GM23248 (cell line): ENCODE data around the gene PCDHGB5. TPM values are rescaled to one million over a fixed set of nuclear protein-coding genes. Genes with fewer than 3 reads are reported as not detected.
A peak's percentile ranks its signal among the peaks of the same experiment; 100 is the strongest.
"Not testable (repeated sequence)": the region's sequence is repeated elsewhere in the genome, so short reads cannot be mapped to it uniquely, and the experiment has no call there.

Experiments used
- DNase-seq: peaks from one replicate; pipeline ENCODE4 v3.0.0-alpha.2; 2015
- H2AFZ ChIP-seq: fragments of 200-600 bp; sonication (generic); 2 replicates; pipeline ENCODE4 v1.6.1; 2016; ENCODE audit warnings: antibody characterized with exemption
- H3F3A ChIP-seq: fragments of 200-600 bp; sonication (generic); 2 replicates; pipeline ENCODE4 v1.6.1; 2016; ENCODE audit warnings: mild to moderate bottlenecking, antibody characterized with exemption, mixed run types; ENCODE audit not compliant: insufficient read depth
- H3K27ac ChIP-seq: fragments of 200-600 bp; sonication (generic); 2 replicates; pipeline ENCODE4 v1.5.1; 2016; ENCODE audit warnings: mild to moderate bottlenecking
- H3K27me3 ChIP-seq: fragments of 200-600 bp; sonication (generic); replicated peaks from 2 replicates; pipeline ENCODE4 v1.6.1; 2016; ENCODE audit warnings: mild to moderate bottlenecking; ENCODE audit not compliant: insufficient read depth
- H3K36me3 ChIP-seq: fragments of 200-600 bp; sonication (generic); 2 replicates; pipeline ENCODE4 v1.6.1; 2016; ENCODE audit warnings: low read depth, mild to moderate bottlenecking
- H3K4me1 ChIP-seq: fragments of 200-600 bp; sonication (generic); 2 replicates; pipeline ENCODE4 v1.6.1; 2016; ENCODE audit warnings: mild to moderate bottlenecking; ENCODE audit not compliant: insufficient read depth
- H3K4me2 ChIP-seq: fragments of 200-600 bp; sonication (generic); one replicate; pipeline ENCODE4 v1.6.1; 2016; ENCODE audit warnings: mild to moderate bottlenecking; ENCODE audit not compliant: unreplicated experiment
- H3K4me3 ChIP-seq: fragments of 200-600 bp; sonication (generic); 2 replicates; pipeline ENCODE4 v1.5.1; 2016; ENCODE audit warnings: mild to moderate bottlenecking
- H3K79me2 ChIP-seq: fragments of 200-600 bp; sonication (generic); 2 replicates; pipeline ENCODE4 v1.6.1; 2016; ENCODE audit warnings: mild to moderate bottlenecking; ENCODE audit not compliant: insufficient read depth
- H3K9ac ChIP-seq: fragments of 200-600 bp; sonication (generic); 2 replicates; pipeline ENCODE4 v1.6.1; 2016; ENCODE audit warnings: mild to moderate bottlenecking
- H3K9me2 ChIP-seq: fragments of 200-600 bp; sonication (generic); 2 replicates; pipeline ENCODE4 v1.6.1; 2016; ENCODE audit warnings: mixed run types, mild to moderate bottlenecking, moderate library complexity; ENCODE audit not compliant: insufficient read depth
- H3K9me3 ChIP-seq: fragments of 200-600 bp; sonication (generic); one replicate; pipeline ENCODE4 v1.6.1; 2017; ENCODE audit warnings: low read depth
- H4K20me1 ChIP-seq: fragments of 200-600 bp; sonication (generic); 2 replicates; pipeline ENCODE4 v1.6.0; 2016; ENCODE audit not compliant: insufficient read depth
- EZH2 ChIP-seq: fragments of 200-600 bp; sonication (generic); IDR thresholded peaks from 2 replicates; pipeline ENCODE4 v1.6.1; 2018; ENCODE audit warnings: antibody characterized with exemption, mild to moderate bottlenecking; ENCODE audit not compliant: insufficient read depth, poor library complexity, severe bottlenecking
- EZH2phosphoT487 ChIP-seq: fragments of 200-600 bp; sonication (generic); IDR thresholded peaks from 2 replicates; pipeline ENCODE4 v1.6.1; 2018; ENCODE audit warnings: antibody characterized with exemption, moderate library complexity, mild to moderate bottlenecking, low read depth; ENCODE audit not compliant: insufficient read depth
- WGBS, 2 experiments: methylation state at CpG; one replicate each; pipeline ENCODE4 v1.1.6; 2015 to 2017; ENCODE audit warnings: low lambda C conversion rate in 2 of 2, low coverage in 1 of 2; ENCODE audit errors: missing lambda C conversion rate in 2 of 2; 5-methylcytosine and 5-hydroxymethylcytosine counted together
- in situ Hi-C: fragments of 300-500 bp; cut with MboI; formaldehyde crosslinking; loops from 2 replicates; pipeline ENCODE4 v1.15.0; 2020
- polyA plus RNA-seq: library from polyadenylated mRNA; unstranded; fragments of >200 nt; fragmentation: Nextera tagmentation; extraction: Ambion mirVana; gene quantifications from 2 replicates; pipeline ENCODE4 v1.2.1, GENCODE V29; 2016
- total RNA-seq: library from RNA; depleted of rRNA; stranded (reverse); fragments of >200 nt; shearing (Covaris generic); gene quantifications from 2 replicates; pipeline ENCODE4 v1.2.3, GENCODE V29; 2014; rRNA removed

PCDHGB5 gene
- 13.2 and 14.9 TPM in 2 replicates for total RNA-seq
- polyA plus RNA-seq: 15.0 and 15.7 TPM in 2 replicates

GRCh38 chr5:141397756-141398551 lies at the start of gene PCDHGB5:
Gene PCDHGB5 (plus strand): TSS chr5:141397947. CDS start chr5:141398128, 181 bp downstream.
- H3K27me3 ChIP-seq, H3K36me3 ChIP-seq, H3K9me3 ChIP-seq, H3K9me2 ChIP-seq, H3K79me2 ChIP-seq, H3K27ac ChIP-seq, H4K20me1 ChIP-seq, H3K4me1 ChIP-seq, in situ Hi-C loops, H3F3A ChIP-seq: not testable (repeated sequence)
- Histone ChIP-seq H2AFZ (peak within 1 kb of the TSS; percentile 62; the same call in 1 of the 2 replicates), H3K4me2 (peak within 1 kb of the TSS; percentile 47), H3K4me3 (peak within 1 kb of the TSS; percentile 72), H3K9ac (peak within 1 kb of the TSS; percentile 67)
- 23 to 24% methylated on average over 23 to 26 of the region's 43 CpGs for WGBS, 2 experiments
- peak; percentile 68 for DNase-seq

DNA sequence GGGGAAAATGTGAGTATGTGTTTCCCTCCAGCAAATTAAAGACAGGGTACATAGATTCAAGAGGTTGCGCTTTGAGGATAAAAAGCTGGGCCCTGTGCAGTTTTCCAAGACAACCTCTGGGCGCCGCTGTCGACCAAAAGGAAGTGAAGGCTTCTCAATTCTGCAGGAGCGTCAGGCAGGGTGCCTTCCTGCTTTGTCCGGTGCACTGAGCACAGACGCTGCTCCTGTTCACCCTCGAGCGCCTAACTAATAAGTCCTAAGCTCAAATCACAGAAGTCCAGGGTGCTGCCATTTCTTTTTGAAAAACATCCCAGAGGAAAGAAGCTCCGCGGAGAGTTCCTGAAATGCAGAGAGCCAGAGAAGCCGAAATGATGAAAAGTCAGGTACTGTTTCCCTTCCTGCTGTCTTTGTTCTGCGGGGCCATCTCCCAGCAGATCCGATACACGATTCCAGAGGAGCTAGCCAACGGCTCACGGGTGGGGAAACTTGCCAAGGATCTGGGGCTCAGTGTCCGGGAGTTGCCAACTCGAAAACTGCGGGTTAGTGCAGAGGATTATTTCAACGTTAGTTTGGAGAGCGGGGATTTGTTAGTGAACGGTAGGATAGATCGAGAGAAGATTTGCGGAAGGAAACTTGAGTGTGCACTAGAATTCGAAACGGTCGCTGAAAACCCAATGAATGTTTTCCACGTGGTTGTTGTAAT lies 47.7 kb upstream of the PCDHGB5 start, which contains the start of gene PCDHGB1:
TSS of gene PCDHGB1 (plus strand) at position 183 of the 703 bp plus-strand sequence. CDS start at position 345, 162 bp downstream.
- peak; percentile 62 for DNase-seq
- Histone ChIP-seq H3K27me3 (no peaks in the 10 kb centered on the region), H3K27ac (no peak within 1 kb of the TSS), H3K9me2 (no peaks in the 10 kb centered on the region), H3K4me3 (peak within 1 kb of the TSS; percentile 41), H3K4me1 (no peaks in the 10 kb centered on the region), H2AFZ (peak within 1 kb of the TSS; percentile 37; the same call in 1 of the 2 replicates), H4K20me1 (no peaks in the 10 kb centered on the region), H3K9ac (no peak within 1 kb of the TSS), H3F3A (no peaks in the 10 kb centered on the region), H3K4me2 (no peak within 1 kb of the TSS), H3K9me3 (no peaks in the 10 kb centered on the region), H3K79me2 (no peaks in the 10 kb centered on the region), H3K36me3 (no peaks in the 10 kb centered on the region)
- in situ Hi-C loops: no loop called here
- TF ChIP-seq EZH2 (no peak), EZH2phosphoT487 (no peak)
- 31 to 38% methylated on average over 29 of the region's 29 CpGs for WGBS, 2 experiments

- WGBS, 2 experiments: 39 to 49% methylated on average over 16 to 33 of the region's 36 CpGs
- in situ Hi-C loops: no loop called here
These were observed 46.2 kb upstream of the PCDHGB5 start for GRCh38 chr5:141351591-141351990.

GRCh38 chr5:141354900-141355469 lies 42.8 kb upstream of the PCDHGB5 start, which contains the start of gene PCDHGA4:
Gene PCDHGA4 (plus strand): TSS chr5:141355021. CDS start chr5:141355108, 87 bp downstream.
- no peak for TF ChIP-seq EZH2
- TF ChIP-seq EZH2phosphoT487: no peak
- Histone ChIP-seq H4K20me1 (no peaks in the 10 kb centered on the region), H3K9me2 (no peaks in the 10 kb centered on the region), H3K4me1 (no peaks in the 10 kb centered on the region), H3K36me3 (no peaks in the 10 kb centered on the region), H3K4me2 (peak within 1 kb of the TSS; percentile 61), H3K9ac (peak within 1 kb of the TSS; percentile 81), H3K27me3 (no peaks in the 10 kb centered on the region), H3K4me3 (peak within 1 kb of the TSS; percentile 77), H3F3A (no peaks in the 10 kb centered on the region), H3K79me2 (peaks cover 6% of the 10 kb centered on the region; the same call in 1 of the 2 replicates), H3K9me3 (peaks cover 3% of the 10 kb centered on the region), H2AFZ (peak within 1 kb of the TSS; percentile 92), H3K27ac (peak within 1 kb of the TSS; percentile 61)
- 12 to 18% methylated on average over 29 of the region's 29 CpGs for WGBS, 2 experiments
- peak; percentile 55 for DNase-seq
- in situ Hi-C loops: no loop called here

More at GRCh38 chr5:141351591-141351990, 46.2 kb upstream of the PCDHGB5 start:
- H3K79me2 ChIP-seq: no peaks in the 10 kb centered on the region
- no peak for DNase-seq
- no peak for TF ChIP-seq EZH2phosphoT487
- no peak for TF ChIP-seq EZH2
- H3K27ac ChIP-seq: no peak overlapping the region
- H3K4me1 ChIP-seq: no peaks in the 10 kb centered on the region
- no peak overlapping the region for H3K4me3 ChIP-seq
- no peak overlapping the region for H2AFZ ChIP-seq
- H3K9me2 ChIP-seq: no peaks in the 10 kb centered on the region
- no peak overlapping the region for H3K4me2 ChIP-seq
- no peak overlapping the region for H3K9ac ChIP-seq
- no peaks in the 10 kb centered on the region for H3K27me3 ChIP-seq
- no peaks in the 10 kb centered on the region for H3K9me3 ChIP-seq
- H4K20me1 ChIP-seq: no peaks in the 10 kb centered on the region
- H3F3A ChIP-seq: no peaks in the 10 kb centered on the region
- no peaks in the 10 kb centered on the region for H3K36me3 ChIP-seq
